Lower leg skin (tissue), 4 donors: ENCODE data around the gene OSTC. TPM values are rescaled to one million over a fixed set of nuclear protein-coding genes. Genes with fewer than 3 reads are reported as not detected.

Experiments used
- DNase-seq, 2 donors: peaks; one replicate each; pipeline ENCODE4 v3.0.0-alpha.2; 2019; ENCODE audit warnings: low spot score in 2 of 2
- H3K4me3 ChIP-seq: fragments of 200-600 bp; sonication (generic); 2 replicates; pipeline ENCODE4 v1.5.1; 2017; ENCODE audit warnings: mild to moderate bottlenecking, low read depth; ENCODE audit not compliant: poor library complexity, severe bottlenecking
- POLR2A ChIP-seq, 2 donors: fragments of 450-650 bp; IDR thresholded peaks; one replicate each; pipeline ENCODE4 v1.6.1; 2016 to 2017; ENCODE audit warnings: antibody characterized with exemption in 2 of 2, mild to moderate bottlenecking in 1 of 2, moderate library complexity in 1 of 2
- WGBS, 2 donors: methylation state at CpG; one replicate each; pipeline ENCODE4 v1.1.5; 2018; 5-methylcytosine and 5-hydroxymethylcytosine counted together
- intact Hi-C: fragments of 100-400 bp; cut with DNase I; formaldehyde crosslinking; loops from one replicate; pipeline ENCODE4 v1.15.0; 2023; ENCODE audit warnings: low total_unique reads
- total RNA-seq, 4 donors: library from RNA; depleted of rRNA; stranded (reverse); fragments of >200 nt; gene quantifications; one replicate each; pipeline ENCODE4 v1.1.0, GENCODE V29; 2016
- TF ChIP-seq, protein P1 (sequence below), 3 donors: fragments of 450-650 bp; IDR thresholded peaks; one replicate each; pipeline ENCODE4 v1.5.1; 2016; ENCODE audit warnings: antibody characterized with exemption in 3 of 3, mild to moderate bottlenecking in 3 of 3, moderate library complexity in 2 of 3

The OSTC gene
- total RNA-seq, 4 donors from 2014 or later: 21.5 to 55.3 (median 39.3) TPM

GRCh38 chr4:108696160-108696559 lies 45.8 kb downstream of the OSTC start:
- DNase-seq: no peak
- 87 to 89% methylated on average over 3 of the region's 3 CpGs for WGBS, 2 donors
- no peak overlapping the region for H3K4me3 ChIP-seq
- TF ChIP-seq POLR2A (IDR thresholded peaks at IDR 0.05): no peak
- TF ChIP-seq, protein P1, sequence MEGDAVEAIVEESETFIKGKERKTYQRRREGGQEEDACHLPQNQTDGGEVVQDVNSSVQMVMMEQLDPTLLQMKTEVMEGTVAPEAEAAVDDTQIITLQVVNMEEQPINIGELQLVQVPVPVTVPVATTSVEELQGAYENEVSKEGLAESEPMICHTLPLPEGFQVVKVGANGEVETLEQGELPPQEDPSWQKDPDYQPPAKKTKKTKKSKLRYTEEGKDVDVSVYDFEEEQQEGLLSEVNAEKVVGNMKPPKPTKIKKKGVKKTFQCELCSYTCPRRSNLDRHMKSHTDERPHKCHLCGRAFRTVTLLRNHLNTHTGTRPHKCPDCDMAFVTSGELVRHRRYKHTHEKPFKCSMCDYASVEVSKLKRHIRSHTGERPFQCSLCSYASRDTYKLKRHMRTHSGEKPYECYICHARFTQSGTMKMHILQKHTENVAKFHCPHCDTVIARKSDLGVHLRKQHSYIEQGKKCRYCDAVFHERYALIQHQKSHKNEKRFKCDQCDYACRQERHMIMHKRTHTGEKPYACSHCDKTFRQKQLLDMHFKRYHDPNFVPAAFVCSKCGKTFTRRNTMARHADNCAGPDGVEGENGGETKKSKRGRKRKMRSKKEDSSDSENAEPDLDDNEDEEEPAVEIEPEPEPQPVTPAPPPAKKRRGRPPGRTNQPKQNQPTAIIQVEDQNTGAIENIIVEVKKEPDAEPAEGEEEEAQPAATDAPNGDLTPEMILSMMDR (IDR thresholded peaks at IDR 0.05): no peak
- intact Hi-C loops: no loop called here

- no peak overlapping the region for H3K4me3 ChIP-seq
- 10 to 12% methylated on average over 1 of the region's 1 CpG for WGBS, 2 donors
- DNase-seq: no peak
- TF ChIP-seq, protein P1 (IDR thresholded peaks at IDR 0.05): no peak
- no peak for TF ChIP-seq POLR2A (IDR thresholded peaks at IDR 0.05)
- intact Hi-C loops: no loop called here
These were observed 49.8 kb downstream of the OSTC start for GRCh38 chr4:108700081-108700757.

- no peak overlapping the region for H3K4me3 ChIP-seq
- 56 to 59% methylated on average over 3 of the region's 3 CpGs for WGBS, 2 donors
- no peak for TF ChIP-seq POLR2A (IDR thresholded peaks at IDR 0.05)
- TF ChIP-seq, protein P1 (IDR thresholded peaks at IDR 0.05): no peak
- intact Hi-C loops: no loop called here
- no peak for DNase-seq
These were observed 52.6 kb downstream of the OSTC start for GRCh38 chr4:108702960-108703359.

DNA sequence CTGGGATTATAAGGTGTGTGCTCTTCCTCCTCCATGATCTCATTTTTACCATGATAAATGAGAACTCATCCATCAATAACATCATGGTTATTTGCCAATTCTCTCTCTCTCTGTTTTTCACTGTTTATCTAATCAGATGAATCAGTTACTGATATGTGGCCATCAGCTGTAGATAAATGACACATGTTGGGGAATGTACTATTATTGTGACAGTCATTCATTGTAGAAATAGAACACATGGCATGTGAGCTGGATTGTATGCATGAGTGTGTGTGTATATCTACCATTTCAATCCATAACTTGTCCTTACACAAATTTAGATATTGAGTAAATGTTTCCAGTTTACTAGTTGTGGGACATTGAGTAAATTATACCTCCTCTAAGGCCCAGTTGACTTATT lies 53.0 kb downstream of the OSTC start:
- no peak for DNase-seq
- no peak overlapping the region for H3K4me3 ChIP-seq
- intact Hi-C loops: no loop called here
- TF ChIP-seq, protein P1 (IDR thresholded peaks at IDR 0.05): no peak
- no peak for TF ChIP-seq POLR2A (IDR thresholded peaks at IDR 0.05)

DNA sequence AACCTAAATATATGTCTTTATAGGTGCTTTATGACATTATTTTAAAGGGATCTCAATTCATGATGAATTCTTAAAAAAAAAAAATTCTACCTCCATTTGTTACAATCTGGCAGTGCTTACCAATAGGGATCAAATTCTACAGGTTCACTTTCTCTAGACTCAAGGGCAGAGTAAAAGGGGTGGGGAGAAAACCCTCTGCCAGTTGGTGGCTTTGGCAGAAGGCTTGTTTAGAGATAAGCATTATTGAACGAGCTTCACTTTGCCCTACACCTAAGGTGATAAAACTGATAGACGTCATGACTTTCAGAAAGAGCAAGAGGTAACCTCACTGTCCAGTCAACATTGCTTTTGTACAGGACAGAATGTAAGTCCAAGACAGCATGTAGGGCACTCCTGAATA lies 53.6 kb downstream of the OSTC start:
- intact Hi-C loops: no loop called here
- no peak for DNase-seq
- 84 to 90% methylated on average over 2 of the region's 2 CpGs for WGBS, 2 donors
- no peak overlapping the region for H3K4me3 ChIP-seq
- TF ChIP-seq POLR2A (IDR thresholded peaks at IDR 0.05): no peak
- TF ChIP-seq, protein P1 (IDR thresholded peaks at IDR 0.05): no peak

DNA sequence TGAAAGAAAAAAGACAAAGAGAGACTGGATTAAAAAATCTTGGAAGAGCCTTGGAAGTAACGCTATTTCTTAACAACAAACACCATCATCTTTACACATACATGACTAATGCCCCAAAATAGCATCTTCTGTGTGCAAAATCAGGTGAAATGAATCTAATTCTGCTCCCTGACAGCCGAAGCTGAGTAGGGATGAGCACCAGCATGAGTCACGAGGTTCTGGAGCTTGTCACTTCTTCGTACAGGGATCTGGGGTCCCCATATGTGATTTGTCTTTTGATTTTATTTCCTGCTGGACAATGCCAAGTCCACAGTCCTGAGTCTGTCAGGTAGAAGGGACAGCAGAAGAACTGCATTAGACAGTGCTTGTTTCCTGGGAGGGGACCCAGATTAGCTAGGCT lies 55.9 kb downstream of the OSTC start:
- no peak overlapping the region for H3K4me3 ChIP-seq
- 69% methylated on average over 4 of the region's 4 CpGs for WGBS, 2 donors
- DNase-seq: no peak
- TF ChIP-seq POLR2A (IDR thresholded peaks at IDR 0.05): no peak
- TF ChIP-seq, protein P1 (IDR thresholded peaks at IDR 0.05): no peak
- intact Hi-C loops: no loop called here
